ENCODE measurements around the gene CBY1.
"Not testable (repeated sequence)": the region's sequence is repeated elsewhere in the genome, so short reads cannot be mapped to it uniquely, and the experiment has no call there.

CBY1 gene
- total RNA-seq: 5.7 to 14.3 (median 10.8) reads per million in 4 experiments

- DNase-seq: peak; percentile 81
Measured at GRCh38 chr22:38656256-38657044, at the start of gene CBY1, which contains the start of gene FAM227A. CBY1 (plus strand) TSS chr22:38656638; CDS start chr22:38668055, 11,417 bp downstream. FAM227A (minus strand) TSS chr22:38656392; CDS start chr22:38650168, 6,224 bp downstream.

GRCh38 chr22:38607680-38608079 lies 48.8 kb upstream of the CBY1 start:
- no peak for DNase-seq

- no peak for DNase-seq
Measured at GRCh38 chr22:38608992-38609750, 47.3 kb upstream of the CBY1 start.

GRCh38 chr22:38610234-38610633 lies 46.2 kb upstream of the CBY1 start:
- DNase-seq: no peak

GRCh38 chr22:38611559-38611958 lies 44.9 kb upstream of the CBY1 start:
- no peak for DNase-seq

GRCh38 chr22:38612217-38613006 lies 44.0 kb upstream of the CBY1 start:
- no peak for DNase-seq

- no peak for DNase-seq
Measured at GRCh38 chr22:38613588-38613987, 42.9 kb upstream of the CBY1 start.

- no peak for DNase-seq
Measured at GRCh38 chr22:38614332-38615063, 41.9 kb upstream of the CBY1 start.

GRCh38 chr22:38615064-38615405 lies 41.4 kb upstream of the CBY1 start:
- not testable (repeated sequence) for DNase-seq

GRCh38 chr22:38618258-38618657 lies 38.2 kb upstream of the CBY1 start:
- no peak for DNase-seq

GRCh38 chr22:38618682-38619081 lies 37.8 kb upstream of the CBY1 start:
- DNase-seq: no peak

GRCh38 chr22:38623351-38623750 lies 33.1 kb upstream of the CBY1 start:
- no peak for DNase-seq

- no peak for DNase-seq
Measured at GRCh38 chr22:38628444-38628843, 28.0 kb upstream of the CBY1 start.

- no peak for DNase-seq
Measured at GRCh38 chr22:38629108-38629507, 27.3 kb upstream of the CBY1 start.

GRCh38 chr22:38631724-38632123 lies 24.7 kb upstream of the CBY1 start:
- DNase-seq: no peak

- no peak for DNase-seq
Measured at GRCh38 chr22:38632528-38632927, 23.9 kb upstream of the CBY1 start.

GRCh38 chr22:38638216-38638615 lies 18.2 kb upstream of the CBY1 start:
- no peak for DNase-seq

- DNase-seq: no peak
Measured at GRCh38 chr22:38638728-38639127, 17.7 kb upstream of the CBY1 start.

- no peak for DNase-seq
Measured at GRCh38 chr22:38641476-38642040, 14.9 kb upstream of the CBY1 start.

- DNase-seq: not testable (repeated sequence)
Measured at GRCh38 chr22:38644245-38644644, 12.2 kb upstream of the CBY1 start.

GRCh38 chr22:38645430-38645829 lies 11.0 kb upstream of the CBY1 start:
- DNase-seq: no peak

All from effector CD8-positive, alpha-beta T cell (primary cell).